ENCODE measurements around the gene ANKRD7.

DNA sequence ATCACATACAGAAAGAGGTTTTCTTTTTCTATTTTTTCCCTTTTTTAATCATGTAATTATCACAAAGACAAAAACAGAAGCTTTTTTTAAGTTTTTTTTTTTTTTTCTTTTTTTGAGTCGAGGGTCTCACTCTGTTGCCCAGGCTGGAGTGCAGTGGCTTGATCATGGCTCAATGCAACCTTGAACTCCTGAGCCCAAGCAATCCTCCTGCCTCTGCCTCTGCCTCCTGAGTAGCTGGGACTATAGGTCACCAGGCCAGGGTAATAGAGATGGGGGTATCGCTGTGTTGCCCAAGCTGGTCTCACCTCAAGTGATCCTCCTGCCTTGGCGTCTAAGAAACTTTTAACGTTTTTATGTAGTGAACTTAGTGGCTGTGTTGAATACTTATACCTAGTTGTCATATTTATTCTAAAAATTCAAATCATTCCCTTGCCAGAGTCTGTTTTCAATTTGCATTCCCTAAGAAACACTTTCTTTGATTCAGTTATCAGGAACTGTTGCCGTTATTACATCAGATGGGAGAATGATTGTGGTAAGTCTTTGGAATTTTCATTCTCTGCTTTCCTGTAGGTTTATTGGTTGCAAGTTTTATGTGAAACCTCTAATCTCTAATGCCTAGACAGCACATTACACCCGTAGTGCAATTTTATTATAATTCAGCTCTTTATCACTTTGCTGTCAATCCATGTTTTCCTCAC, 39.2 kb upstream of the ANKRD7 start:
- TF ChIP-seq CTCF (IDR thresholded peaks at IDR 0.05) (no peak), POLR2A (IDR thresholded peaks at IDR 0.05) (no peak), POLR2AphosphoS5 (IDR thresholded peaks at IDR 0.05) (no peak)

Measured in prostate gland (tissue), 2 donors.